Testis (tissue), 3 donors: Measurements from ENCODE around the gene KDM4C. TPM values are rescaled to one million over a fixed set of nuclear protein-coding genes. Genes with fewer than 3 reads are reported as not detected.

ENCODE experiments used
- DNase-seq: peaks from one replicate; pipeline ENCODE4 v3.0.0-alpha.2; 2019
- H3K27ac ChIP-seq, 2 donors: fragments of 200-600 bp; sonication (generic); one replicate each; pipeline ENCODE4 v1.5.1; 2019
- H3K27me3 ChIP-seq: fragments of 200-600 bp; sonication (generic); one replicate; pipeline ENCODE4 v1.5.1; 2019
- H3K36me3 ChIP-seq: fragments of 200-600 bp; sonication (generic); one replicate; pipeline ENCODE4 v1.5.1; 2017; ENCODE audit warnings: low read depth; ENCODE audit errors: missing control alignments
- H3K4me1 ChIP-seq: fragments of 200-600 bp; sonication (generic); one replicate; pipeline ENCODE4 v1.5.1; 2019
- H3K4me3 ChIP-seq, 2 donors: fragments of 200-600 bp; sonication (generic); one replicate each; pipeline ENCODE4 v1.5.1; 2017 to 2019
- H3K9me3 ChIP-seq: fragments of 200-600 bp; sonication (generic); one replicate; pipeline ENCODE4 v1.5.1; 2017
- CTCF ChIP-seq, 3 experiments: fragments of 450-650 bp in 2 of 3; fragments of 200-600 bp in 1 of 3; sonication (generic) in 1 of 3; IDR thresholded peaks; one replicate each; pipeline ENCODE4 v1.5.1; 2016 to 2019; ENCODE audit warnings: antibody characterized with exemption in 3 of 3, mild to moderate bottlenecking in 2 of 3, moderate library complexity in 1 of 3
- POLR2A ChIP-seq: fragments of 450-650 bp; IDR thresholded peaks from one replicate; pipeline ENCODE4 v1.6.1; 2017; ENCODE audit warnings: antibody characterized with exemption, mild to moderate bottlenecking, moderate library complexity
- WGBS, 2 donors: methylation state at CpG; one replicate each; pipeline ENCODE4 v1.1.5; 2018; 5-methylcytosine and 5-hydroxymethylcytosine counted together
- intact Hi-C: fragments of 100-400 bp; cut with DNase I; formaldehyde crosslinking; loops from one replicate; pipeline ENCODE4 v1.15.1; 2023; ENCODE audit warnings: low total_unique reads
- polyA plus RNA-seq: library from polyadenylated mRNA; stranded (reverse); fragments of 350-450 nt; fragmentation: Illumina TruSeq; extraction: RNeasy Lipid Tissue Mini Kit (QIAGEN cat#74804); gene quantifications from one replicate; pipeline ENCODE4 v1.2.3, GENCODE V29; 2014; ENCODE audit warnings: low read depth, low replicate concordance; ENCODE audit not compliant: insufficient read depth
- total RNA-seq, 2 donors: library from RNA; depleted of rRNA; stranded (reverse); fragments of >200 nt; gene quantifications; one replicate each; pipeline ENCODE4 v1.2.3, GENCODE V29; 2016

Gene KDM4C
- total and polyA plus RNA-seq, 3 donors from 2014 or later: 16.7 to 58.8 (median 48.8) TPM

DNA sequence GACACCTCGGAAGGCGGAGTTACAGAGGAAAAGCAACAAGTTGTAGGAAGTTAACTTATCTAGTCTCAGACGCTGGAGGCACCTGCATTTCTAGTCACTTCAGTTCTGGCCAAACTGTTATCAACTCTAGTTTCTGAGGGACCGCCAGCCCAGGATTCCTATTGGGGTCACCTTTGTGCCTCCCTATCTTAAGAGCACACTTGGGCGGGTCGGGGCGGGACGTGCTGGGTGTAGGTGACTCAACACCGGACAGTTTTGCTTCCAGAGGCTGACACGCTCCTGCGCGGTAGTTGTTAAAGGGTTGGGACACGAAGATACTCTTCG, 679 bp upstream of the KDM4C start:
- no peaks in the 10 kb centered on the region for H3K36me3 ChIP-seq
- intact Hi-C loops: no loop called here
- DNase-seq: peak; percentile 67
- H3K9me3 ChIP-seq: no peaks in the 10 kb centered on the region
- H3K27ac ChIP-seq: peak overlapping the region; percentile 96 to 99
- H3K4me3 ChIP-seq: peak overlapping the region; percentile 98 to 100
- WGBS, 2 donors: 0 to 1% methylated on average over 14 of the region's 14 CpGs
- H3K27me3 ChIP-seq: no peaks in the 10 kb centered on the region
- no peaks in the 10 kb centered on the region for H3K4me1 ChIP-seq
- no peak for TF ChIP-seq POLR2A
- no peak for TF ChIP-seq CTCF (IDR thresholded peaks at IDR 0.05)

- 0% methylated on average over 7 of the region's 35 CpGs; no CpG with 5 or more reads in 1 of the 2 donors for WGBS, 2 donors
- no peak for DNase-seq
- TF ChIP-seq CTCF (IDR thresholded peaks at IDR 0.05): no peak
- TF ChIP-seq POLR2A: no peak
- Histone ChIP-seq H3K27me3 (no peaks in the 10 kb centered on the region), H3K9me3 (no peaks in the 10 kb centered on the region), H3K4me1 (no peaks in the 10 kb centered on the region), H3K36me3 (no peaks in the 10 kb centered on the region), H3K4me3 (peak overlapping the region; percentile 98 to 100), H3K27ac (peak overlapping the region; percentile 96 to 99)
- intact Hi-C loops: no loop called here
These were observed 400 bp downstream of the KDM4C start for GRCh38 chr9:6758248-6758497.

DNA sequence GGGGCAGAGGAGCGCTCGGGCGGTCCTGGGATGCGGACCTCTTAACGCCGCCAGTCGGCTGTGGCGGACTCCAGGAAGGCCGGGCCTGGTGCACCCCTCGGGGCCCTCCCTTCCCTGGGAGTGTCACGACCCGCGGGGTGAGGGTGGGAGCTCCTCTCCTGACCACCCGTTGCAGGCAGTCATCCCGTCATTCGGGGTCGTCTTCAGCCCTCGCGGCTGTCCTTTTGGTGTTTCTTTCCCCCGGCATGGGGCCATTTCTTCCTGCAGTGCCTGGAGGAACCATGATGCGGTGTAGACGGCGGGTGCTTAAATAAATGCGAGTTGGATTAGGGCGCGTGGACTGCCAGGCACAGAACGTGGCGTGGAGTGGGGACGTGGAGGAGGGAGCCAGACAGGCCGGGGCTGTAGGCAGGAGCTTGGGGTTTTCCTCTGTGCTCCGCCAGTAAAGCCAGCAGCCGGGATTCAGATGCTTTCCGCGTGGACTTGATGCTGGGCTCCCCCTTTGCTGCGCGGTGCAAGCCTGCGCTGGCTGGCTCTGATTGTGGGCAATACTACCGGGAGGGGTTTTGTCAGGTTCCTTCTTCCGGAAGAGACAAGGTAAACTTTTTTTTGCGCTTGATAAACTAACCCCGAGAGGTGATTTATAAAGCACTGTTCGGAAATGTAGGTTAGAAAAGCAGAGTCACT, 868 bp downstream of the KDM4C start:
- H3K27me3 ChIP-seq: no peaks in the 10 kb centered on the region
- H3K4me3 ChIP-seq: peak overlapping the region; percentile 98 to 100
- H3K36me3 ChIP-seq: no peaks in the 10 kb centered on the region
- peak; percentile 66 for DNase-seq
- intact Hi-C loops: no loop called here
- no peak for TF ChIP-seq CTCF (IDR thresholded peaks at IDR 0.05)
- no peak for TF ChIP-seq POLR2A
- 0% methylated on average over 12 to 37 of the region's 42 CpGs for WGBS, 2 donors
- peak overlapping the region; percentile 96 to 99 for H3K27ac ChIP-seq
- no peaks in the 10 kb centered on the region for H3K4me1 ChIP-seq
- no peaks in the 10 kb centered on the region for H3K9me3 ChIP-seq

- peak; percentile 28 for DNase-seq
- Histone ChIP-seq H3K9me3 (no peaks in the 10 kb centered on the region), H3K4me3 (peak overlapping the region; percentile 98 to 100), H3K36me3 (no peaks in the 10 kb centered on the region), H3K4me1 (no peaks in the 10 kb centered on the region), H3K27ac (peak overlapping the region; percentile 96 to 99), H3K27me3 (no peaks in the 10 kb centered on the region)
- 20 to 21% methylated on average over 27 of the region's 27 CpGs for WGBS, 2 donors
- TF ChIP-seq POLR2A (no peak), CTCF (IDR thresholded peaks at IDR 0.05) (no peak)
- intact Hi-C loops: no loop called here
These were observed 1.6 kb downstream of the KDM4C start for GRCh38 chr9:6759185-6759977.
